ENCODE measurements around the gene SMCO2.

The SMCO2 gene

DNA sequence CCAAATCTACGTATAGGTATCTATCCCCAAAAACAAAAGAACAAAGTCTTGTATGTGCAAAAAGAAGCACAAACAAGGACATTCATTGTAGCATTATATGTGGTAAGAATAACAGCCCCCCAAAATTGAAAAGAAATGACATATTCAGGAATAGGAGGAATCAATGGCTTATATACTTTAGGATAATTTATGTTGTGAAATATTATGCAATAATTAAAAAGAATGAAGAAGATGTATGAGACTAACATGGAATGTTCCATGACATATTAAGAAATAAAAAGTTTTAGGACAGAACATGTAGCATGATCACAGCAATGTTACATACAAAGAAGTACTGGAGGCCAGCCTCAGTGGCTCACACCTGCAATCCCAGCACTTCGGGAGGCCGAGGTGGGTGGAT lies 9.1 kb downstream of the SMCO2 start:
- DNase-seq: no peak

- no peak for DNase-seq
These were observed 10.1 kb downstream of the SMCO2 start for GRCh38 chr12:27456618-27457017.

DNA sequence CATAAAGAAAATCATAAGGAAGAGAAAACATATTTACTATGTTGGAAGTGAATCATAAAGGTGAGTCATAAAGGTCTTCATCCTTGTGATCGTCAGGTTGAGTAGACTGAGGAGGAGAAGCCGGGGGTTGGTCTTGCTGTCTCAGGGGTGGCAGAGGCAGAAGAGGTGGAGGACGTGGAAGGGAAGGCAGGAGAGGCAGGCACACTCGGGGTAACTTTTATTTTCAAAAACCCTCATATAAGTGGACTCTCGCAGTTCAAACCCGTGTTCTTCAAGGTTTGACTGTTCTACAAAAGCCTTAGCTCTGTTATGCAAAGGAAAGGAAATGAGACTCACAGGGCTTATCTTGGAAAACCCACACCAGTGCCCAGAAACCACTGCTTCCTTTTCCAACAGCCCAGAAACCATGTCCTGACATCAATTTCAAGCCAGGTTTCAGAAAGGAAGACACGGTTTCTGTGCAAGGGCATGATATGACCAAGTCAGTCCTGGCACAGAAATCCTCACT lies 14.0 kb downstream of the SMCO2 start:
- no peak for DNase-seq

GRCh38 chr12:27462151-27462694 lies 15.7 kb downstream of the SMCO2 start:
- no peak for DNase-seq

- DNase-seq: no peak
These were observed 16.3 kb downstream of the SMCO2 start for GRCh38 chr12:27462851-27463250.

- DNase-seq: no peak
These were observed 17.1 kb downstream of the SMCO2 start for GRCh38 chr12:27463511-27464219.

GRCh38 chr12:27464220-27464554 lies 17.7 kb downstream of the SMCO2 start:
- no peak for DNase-seq

DNA sequence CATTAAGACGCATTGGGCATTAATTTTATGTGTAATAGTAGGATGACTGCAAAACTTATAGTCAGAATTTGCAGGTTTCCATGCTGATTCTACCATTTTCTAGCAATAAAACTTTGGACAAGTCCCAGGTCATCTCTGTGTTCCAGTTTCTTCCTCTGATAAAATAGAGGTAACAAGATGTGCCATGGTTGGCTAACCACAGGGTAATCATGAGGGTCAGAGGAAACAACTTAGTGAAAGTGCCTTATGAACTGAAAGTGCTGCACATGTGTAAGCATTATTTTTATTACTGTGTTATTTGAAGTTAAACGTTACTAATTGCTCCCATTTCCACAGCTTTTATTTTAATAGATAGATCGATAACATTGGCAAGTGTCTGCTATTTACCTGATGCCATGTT lies 21.1 kb downstream of the SMCO2 start:
- DNase-seq: no peak

- DNase-seq: no peak
These were observed 21.7 kb downstream of the SMCO2 start for GRCh38 chr12:27468241-27468640.

GRCh38 chr12:27469176-27469736 lies 22.7 kb downstream of the SMCO2 start:
- DNase-seq: no peak

DNA sequence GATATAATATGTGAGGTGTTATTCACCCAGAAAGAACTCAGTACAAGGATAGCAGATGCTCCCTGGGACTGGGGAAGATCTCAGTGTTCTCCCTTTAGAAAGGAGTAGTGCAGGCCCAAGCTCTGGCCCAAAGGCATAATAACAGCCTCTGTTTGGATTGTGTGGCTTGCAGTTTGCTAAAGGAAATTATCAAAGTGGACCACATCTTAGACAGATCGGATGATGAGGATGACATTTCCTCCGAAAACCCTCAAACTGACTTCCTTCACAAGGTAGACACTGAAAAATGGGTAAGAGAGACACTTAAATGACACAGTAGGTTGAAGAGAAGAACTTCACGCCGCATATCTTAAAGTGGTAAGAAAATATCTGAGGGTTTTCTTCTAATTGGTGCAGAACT lies 26.1 kb downstream of the SMCO2 start:
- no peak for DNase-seq

DNA sequence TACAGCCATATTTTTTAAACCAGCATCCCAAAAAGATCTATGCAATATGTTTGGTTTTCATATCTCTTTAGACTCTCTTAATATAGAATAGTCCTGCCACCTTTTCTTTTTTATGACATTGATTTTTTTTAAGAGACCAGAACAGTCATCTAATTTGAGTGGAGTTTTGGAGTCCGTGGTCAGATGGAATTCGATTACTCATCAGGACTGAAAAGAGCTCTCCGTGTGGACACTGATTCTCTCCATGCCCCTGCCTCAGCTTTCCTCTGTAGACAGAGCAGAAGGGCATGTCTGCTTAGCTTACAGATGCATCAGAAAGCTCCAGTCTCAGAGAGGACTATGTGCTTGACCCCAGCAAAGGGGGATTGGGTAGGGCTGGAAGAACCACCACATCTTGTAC lies 27.8 kb downstream of the SMCO2 start:
- DNase-seq: no peak

GRCh38 chr12:27477049-27477448 lies 30.5 kb downstream of the SMCO2 start:
- DNase-seq: no peak

GRCh38 chr12:27478949-27479348 lies 32.4 kb downstream of the SMCO2 start:
- no peak for DNase-seq

DNA sequence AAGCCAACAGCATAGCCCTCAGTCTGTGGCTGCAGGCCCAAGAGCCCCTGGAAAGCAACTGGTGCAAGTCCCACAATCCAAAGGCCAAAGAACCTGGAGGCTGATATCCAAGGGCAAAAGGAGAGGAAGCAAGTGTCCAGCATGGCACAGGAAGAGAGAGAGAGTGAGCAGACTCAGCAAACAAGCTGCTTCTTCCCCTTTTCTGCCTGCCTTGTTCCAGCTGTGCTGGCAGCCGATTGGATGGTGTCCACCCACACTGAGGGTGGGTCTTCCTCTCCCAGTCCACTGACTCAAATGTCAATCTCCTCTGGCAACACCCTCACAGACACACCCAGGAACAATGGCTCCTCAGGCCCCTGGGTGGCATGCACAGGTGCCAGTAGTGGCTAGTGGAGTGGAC lies 33.5 kb downstream of the SMCO2 start:
- no peak for DNase-seq

- DNase-seq: no peak
These were observed 40.4 kb downstream of the SMCO2 start for GRCh38 chr12:27486961-27487360.

- DNase-seq: no peak
These were observed 41.9 kb downstream of the SMCO2 start for GRCh38 chr12:27488479-27488878.

GRCh38 chr12:27491226-27491625 lies 44.7 kb downstream of the SMCO2 start:
- no peak for DNase-seq

- no peak for DNase-seq
These were observed 46.9 kb downstream of the SMCO2 start for GRCh38 chr12:27493260-27493940.

- no peak for DNase-seq
These were observed 50.9 kb downstream of the SMCO2 start for GRCh38 chr12:27497446-27497845.

- no peak for DNase-seq
These were observed 51.6 kb downstream of the SMCO2 start for GRCh38 chr12:27498149-27498548.

- DNase-seq: no peak
These were observed 52.2 kb downstream of the SMCO2 start for GRCh38 chr12:27498761-27499160.

DNA sequence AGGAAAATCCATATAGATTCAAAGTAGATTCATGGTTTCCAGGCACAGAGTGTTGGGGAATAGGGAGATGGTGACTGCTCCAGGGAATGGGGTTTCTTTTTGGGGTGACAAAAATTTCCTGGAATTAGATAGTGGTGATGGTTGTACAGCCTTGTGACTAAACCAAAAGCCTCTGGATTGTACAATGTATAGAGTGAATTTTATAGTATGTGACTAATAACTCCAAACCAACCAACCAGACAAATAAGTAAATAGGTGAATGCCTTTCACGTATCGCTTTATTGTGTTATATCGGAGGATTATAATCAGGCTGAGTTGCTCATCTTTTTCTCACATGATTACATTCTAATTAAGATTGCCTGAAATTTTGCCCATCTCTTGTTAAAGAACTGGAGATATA lies 52.8 kb downstream of the SMCO2 start:
- DNase-seq: no peak

DNA sequence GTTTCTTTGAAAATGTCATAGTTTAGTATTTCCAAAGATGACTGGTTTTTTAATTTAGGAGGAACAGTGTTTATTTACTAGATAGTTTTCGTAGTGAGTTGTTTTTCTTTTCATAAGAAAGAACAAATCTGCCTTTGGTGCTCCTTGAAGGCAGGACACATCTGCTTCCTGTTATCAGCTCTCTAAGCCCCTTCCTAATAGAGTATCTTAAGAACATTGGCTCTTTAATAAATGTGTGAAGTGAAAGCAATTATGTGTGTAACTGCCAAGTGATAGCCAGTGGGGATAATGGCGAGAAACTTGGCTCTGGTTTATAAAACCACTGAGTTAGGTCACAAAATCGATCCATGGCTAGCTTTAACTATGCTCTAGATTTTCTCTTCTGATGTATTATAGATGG lies 54.0 kb downstream of the SMCO2 start:
- no peak for DNase-seq
